HCT116 (cell line): ENCODE results near the gene SH3D21. TPM values are rescaled to one million over a fixed set of nuclear protein-coding genes. Genes with fewer than 3 reads are reported as not detected.

Experiments used
- ATAC-seq: fragments of 200-7000 bp; cut with Tn5 transposase; 2 replicates; pipeline ENCODE4 v1.9.1; 2020; ENCODE audit warnings: mild to moderate bottlenecking, moderate library complexity
- BruUV-seq: library from RNA; stranded (reverse); fragments of 400-500 nt; replicated peaks from 2 replicates; lab custom pipeline; 2021; lab: Mats Ljungman, UMichigan
- CTCF ChIA-PET: fragments of 300-600 bp; sonication (Branson Sonifier 250); formaldehyde crosslinking; loops from one replicate; lab custom pipeline; 2021; ENCODE audit warnings: antibody characterized with exemption; lab: Charles Lee
- POLR2A ChIA-PET: fragments of 300-600, 350-600 bp; sonication (Branson Sonifier 250); formaldehyde crosslinking; loops from one replicate; lab custom pipeline; 2021; ENCODE audit warnings: antibody characterized with exemption; lab: Charles Lee
- RAD21 ChIA-PET, 2 experiments: fragments of 300-600 bp; sonication (Branson Sonifier 250); formaldehyde crosslinking; loops; one replicate each; lab custom pipeline; 2023; ENCODE audit warnings: low total read pairs in 2 of 2; ENCODE audit not compliant: uncharacterized antibody in 2 of 2, unreplicated experiment in 2 of 2, low non-redundant PET in 1 of 2; lab: Charles Lee
- DNase-seq: peaks from one replicate; pipeline ENCODE4 v3.0.0-alpha.2; 2010; ENCODE audit warnings: low read depth, low spot score
- H2AFZ ChIP-seq: fragments of 200-600 bp; shearing (Covaris generic), sonication (generic); 2 replicates; pipeline ENCODE4 v1.6.1; 2017; ENCODE audit warnings: low read depth, mixed run types, mixed read lengths, antibody characterized with exemption, low read length; ENCODE audit not compliant: poor library complexity, severe bottlenecking
- H3K27ac ChIP-seq: 2 replicates; pipeline ENCODE4 v1.5.1; 2012; ENCODE audit warnings: low read depth, low read length
- H3K27me3 ChIP-seq: fragments of 200-600 bp; sonication (generic); 2 replicates; pipeline ENCODE4 v1.6.1; 2016; ENCODE audit warnings: mixed run types, low read length, mixed read lengths; ENCODE audit not compliant: insufficient read depth
- H3K36me3 ChIP-seq, 2 experiments: fragments of 200-500 bp in 1 of 2; fragments of 200-600 bp in 1 of 2; sonication (Bioruptor generic) in 1 of 2; sonication (generic) in 1 of 2; 2 replicates each; pipeline versions ENCODE4 v1.5.1 to v1.6.1; 2014 to 2016; ENCODE audit warnings: low read length in 2 of 2, inconsistent platforms in 1 of 2, mixed read lengths in 1 of 2, mixed run types in 1 of 2; ENCODE audit not compliant: insufficient read depth in 2 of 2, control insufficient read depth in 1 of 2
- H3K4me1 ChIP-seq, 2 experiments: fragments of 200-600 bp in 1 of 2; sonication (generic) in 1 of 2; 2 replicates each; pipeline versions ENCODE4 v1.5.1 to v1.6.1; 2012 to 2017; ENCODE audit warnings: low read length in 2 of 2, inconsistent platforms in 1 of 2, mild to moderate bottlenecking in 1 of 2, mixed read lengths in 1 of 2, mixed run types in 1 of 2, moderate library complexity in 1 of 2; ENCODE audit not compliant: insufficient read depth in 2 of 2, control insufficient read depth in 1 of 2
- H3K4me2 ChIP-seq: fragments of 200-600 bp; sonication (generic); 2 replicates; pipeline ENCODE4 v1.6.1; 2017; ENCODE audit warnings: mixed run types, low read length, mixed read lengths
- H3K4me3 ChIP-seq, 2 experiments: fragments of 200-600 bp in 1 of 2; sonication (generic) in 1 of 2; replicated peaks in 1 of 2; 2 replicates each; pipeline ENCODE4 v1.5.1; 2011 to 2016; ENCODE audit warnings: low read length in 2 of 2, control low read depth in 1 of 2, low read depth in 1 of 2, mild to moderate bottlenecking in 1 of 2, mixed read lengths in 1 of 2, mixed run types in 1 of 2
- H3K79me2 ChIP-seq: fragments of 200-600 bp; sonication (generic); 2 replicates; pipeline ENCODE4 v1.6.1; 2017; ENCODE audit warnings: mild to moderate bottlenecking, mixed run types, low read length, moderate library complexity, mixed read lengths; ENCODE audit not compliant: insufficient read depth
- H3K9ac ChIP-seq: fragments of 200-600 bp; sonication (generic); 2 replicates; pipeline ENCODE4 v1.6.1; 2016; ENCODE audit warnings: low read length, mixed read lengths
- H3K9me2 ChIP-seq: fragments of 200-600 bp; sonication (generic), shearing (Covaris generic); 2 replicates; pipeline ENCODE4 v1.6.1; 2017; ENCODE audit warnings: mixed run types, mild to moderate bottlenecking, moderate library complexity; ENCODE audit not compliant: insufficient read depth
- H3K9me3 ChIP-seq, 2 experiments: fragments of 200-500 bp in 1 of 2; fragments of 200-600 bp in 1 of 2; sonication (Bioruptor generic) in 1 of 2; sonication (generic) in 1 of 2; 2 replicates each; pipeline ENCODE4 v1.6.1; 2014 to 2017; ENCODE audit warnings: low read length in 2 of 2, mixed read lengths in 2 of 2, inconsistent platforms in 1 of 2, low read depth in 1 of 2, mild to moderate bottlenecking in 1 of 2, mixed run types in 1 of 2, moderate library complexity in 1 of 2; ENCODE audit not compliant: control insufficient read depth in 1 of 2, insufficient read depth in 1 of 2
- H4K20me1 ChIP-seq: fragments of 200-600 bp; sonication (generic), shearing (Covaris generic); 2 replicates; pipeline ENCODE4 v1.6.1; 2017; ENCODE audit warnings: mixed run types, mild to moderate bottlenecking, moderate library complexity; ENCODE audit not compliant: insufficient read depth
- EGR1 ChIP-seq: IDR thresholded peaks from 2 replicates; pipeline ENCODE4 v1.6.1; 2012; ENCODE audit warnings: low read depth
- POLR2AphosphoS5 ChIP-seq: IDR thresholded peaks from 2 replicates; pipeline ENCODE4 v1.6.1; 2011; ENCODE audit warnings: mild to moderate bottlenecking, low read depth, low read length, moderate library complexity
- RAD21 ChIP-seq: IDR thresholded peaks from 2 replicates; pipeline ENCODE4 v1.6.1; 2012; ENCODE audit warnings: low read depth, mild to moderate bottlenecking
- SIN3A ChIP-seq: IDR thresholded peaks from 2 replicates; pipeline ENCODE4 v1.6.1; 2012; ENCODE audit warnings: low read depth
- YY1 ChIP-seq: IDR thresholded peaks from 2 replicates; pipeline ENCODE4 v1.6.1; 2011; ENCODE audit warnings: low read length, low read depth, moderate library complexity, mild to moderate bottlenecking; ENCODE audit not compliant: insufficient replicate concordance; ENCODE audit errors: extremely low read depth
- intact Hi-C: fragments of 100-400 bp; cut with micrococcal nuclease; formaldehyde crosslinking; loops from 2 replicates; pipeline ENCODE4 v1.10.0; 2022
- total RNA-seq: library from RNA; stranded (reverse); gene quantifications from one replicate; pipeline ENCODE4 v1.2.1, GENCODE V29; 2021; ENCODE audit not compliant: unreplicated experiment
- TF ChIP-seq, protein P1 (sequence below), 3 experiments: fragments of 200-600 bp in 1 of 3; sonication (generic) in 1 of 3; IDR thresholded peaks in 2 of 3; conservative IDR thresholded peaks in 1 of 3; 2 replicates each; pipeline ENCODE4 v1.5.1; 2012 to 2017; ENCODE audit warnings: low read depth in 2 of 3, low read length in 2 of 3, antibody characterized with exemption in 1 of 3, borderline replicate concordance in 1 of 3, control low read depth in 1 of 3, mild to moderate bottlenecking in 1 of 3, mixed read lengths in 1 of 3, mixed run types in 1 of 3, moderate library complexity in 1 of 3; ENCODE audit not compliant: insufficient read depth in 1 of 3
- TF ChIP-seq, protein P2 (sequence below): IDR thresholded peaks from 2 replicates; pipeline ENCODE4 v1.6.1; 2012
- TF ChIP-seq, protein P3 (sequence below): IDR thresholded peaks from 2 replicates; pipeline ENCODE4 v1.6.1; 2012; ENCODE audit warnings: low read depth

Gene SH3D21
- total RNA-seq, 1 experiment from 2014 or later: 9.3 TPM

GRCh38 chr1:36339615-36340014, 33.4 kb downstream of the SH3D21 start:
- Histone ChIP-seq H3K9me3 (no peaks in the 10 kb centered on the region), H2AFZ (no peak overlapping the region), H4K20me1 (no peaks in the 10 kb centered on the region), H3K4me3 (no peak overlapping the region), H3K79me2 (no peaks in the 10 kb centered on the region), H3K36me3 (peaks cover 0 to 5% of the 10 kb centered on the region in 2 experiments; a peak in 1 of 4 replicates), H3K9me2 (no peaks in the 10 kb centered on the region), H3K27me3 (no peaks in the 10 kb centered on the region), H3K27ac (no peak overlapping the region), H3K4me1 (peaks cover 0 to 6% of the 10 kb centered on the region in 2 experiments; a peak in 1 of 4 replicates), H3K4me2 (no peak overlapping the region), H3K9ac (no peak overlapping the region)
- ATAC-seq (no peak), DNase-seq (no peak)
- ChIA-PET RAD21 (no interaction called here), CTCF (no interaction called here), POLR2A (no interaction called here)
- intact Hi-C loops: no loop called here
- BruUV-seq: TSS peak; percentile 27
- TF ChIP-seq, protein P1, sequence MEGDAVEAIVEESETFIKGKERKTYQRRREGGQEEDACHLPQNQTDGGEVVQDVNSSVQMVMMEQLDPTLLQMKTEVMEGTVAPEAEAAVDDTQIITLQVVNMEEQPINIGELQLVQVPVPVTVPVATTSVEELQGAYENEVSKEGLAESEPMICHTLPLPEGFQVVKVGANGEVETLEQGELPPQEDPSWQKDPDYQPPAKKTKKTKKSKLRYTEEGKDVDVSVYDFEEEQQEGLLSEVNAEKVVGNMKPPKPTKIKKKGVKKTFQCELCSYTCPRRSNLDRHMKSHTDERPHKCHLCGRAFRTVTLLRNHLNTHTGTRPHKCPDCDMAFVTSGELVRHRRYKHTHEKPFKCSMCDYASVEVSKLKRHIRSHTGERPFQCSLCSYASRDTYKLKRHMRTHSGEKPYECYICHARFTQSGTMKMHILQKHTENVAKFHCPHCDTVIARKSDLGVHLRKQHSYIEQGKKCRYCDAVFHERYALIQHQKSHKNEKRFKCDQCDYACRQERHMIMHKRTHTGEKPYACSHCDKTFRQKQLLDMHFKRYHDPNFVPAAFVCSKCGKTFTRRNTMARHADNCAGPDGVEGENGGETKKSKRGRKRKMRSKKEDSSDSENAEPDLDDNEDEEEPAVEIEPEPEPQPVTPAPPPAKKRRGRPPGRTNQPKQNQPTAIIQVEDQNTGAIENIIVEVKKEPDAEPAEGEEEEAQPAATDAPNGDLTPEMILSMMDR (IDR thresholded peaks at IDR 0.05 in 2 of 3, conservative IDR thresholded peaks at IDR 0.05 in 1 of 3; ENCODE audit: borderline replicate concordance in 1 of 3, insufficient read depth in 1 of 3, low read depth in 2 of 3, low read length in 2 of 3): no peak
- no peak for TF ChIP-seq EGR1

- Histone ChIP-seq H3K79me2 (no peaks in the 10 kb centered on the region), H3K9ac (no peak overlapping the region), H3K4me3 (no peak overlapping the region), H3K27ac (no peak overlapping the region), H3K4me2 (no peak overlapping the region), H2AFZ (no peak overlapping the region), H3K9me3 (no peaks in the 10 kb centered on the region), H3K27me3 (no peaks in the 10 kb centered on the region), H3K9me2 (no peaks in the 10 kb centered on the region), H4K20me1 (no peaks in the 10 kb centered on the region), H3K4me1 (peaks cover 0 to 6% of the 10 kb centered on the region in 2 experiments; a peak in 1 of 4 replicates), H3K36me3 (peaks cover 5% of the 10 kb centered on the region in 2 experiments; a peak in 2 of 4 replicates)
- ChIA-PET RAD21 (interaction anchor here (0.6 to 1.0 kb wide), 2 partner anchors 59 to 77 kb away, joined by 3 to 4 read pairs; no protein-coding TSS in a partner anchor), CTCF (interaction anchor here (0.6 to 1.9 kb wide), 6 partner anchors 9 to 192 kb away, joined by 3 to 8 read pairs (median 6); partner anchors contain the start of gene TRAPPC3), POLR2A (no interaction called here)
- ATAC-seq: no peak
- intact Hi-C loops: loop anchor here (1.0 kb wide), 1 partner anchor 80 kb away; no protein-coding TSS in a partner anchor
- DNase-seq: no peak
- BruUV-seq: no TSS peak
- TF ChIP-seq, protein P2, sequence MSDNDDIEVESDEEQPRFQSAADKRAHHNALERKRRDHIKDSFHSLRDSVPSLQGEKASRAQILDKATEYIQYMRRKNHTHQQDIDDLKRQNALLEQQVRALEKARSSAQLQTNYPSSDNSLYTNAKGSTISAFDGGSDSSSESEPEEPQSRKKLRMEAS: no peak
- no peak for TF ChIP-seq YY1
- TF ChIP-seq, protein P1 (IDR thresholded peaks at IDR 0.05 in 2 of 3, conservative IDR thresholded peaks at IDR 0.05 in 1 of 3; ENCODE audit: borderline replicate concordance in 1 of 3, insufficient read depth in 1 of 3, low read depth in 2 of 3, low read length in 2 of 3): no peak
- no peak; the same call in 1 of the 2 replicates for TF ChIP-seq POLR2AphosphoS5
- TF ChIP-seq SIN3A: no peak
- TF ChIP-seq, protein P3, sequence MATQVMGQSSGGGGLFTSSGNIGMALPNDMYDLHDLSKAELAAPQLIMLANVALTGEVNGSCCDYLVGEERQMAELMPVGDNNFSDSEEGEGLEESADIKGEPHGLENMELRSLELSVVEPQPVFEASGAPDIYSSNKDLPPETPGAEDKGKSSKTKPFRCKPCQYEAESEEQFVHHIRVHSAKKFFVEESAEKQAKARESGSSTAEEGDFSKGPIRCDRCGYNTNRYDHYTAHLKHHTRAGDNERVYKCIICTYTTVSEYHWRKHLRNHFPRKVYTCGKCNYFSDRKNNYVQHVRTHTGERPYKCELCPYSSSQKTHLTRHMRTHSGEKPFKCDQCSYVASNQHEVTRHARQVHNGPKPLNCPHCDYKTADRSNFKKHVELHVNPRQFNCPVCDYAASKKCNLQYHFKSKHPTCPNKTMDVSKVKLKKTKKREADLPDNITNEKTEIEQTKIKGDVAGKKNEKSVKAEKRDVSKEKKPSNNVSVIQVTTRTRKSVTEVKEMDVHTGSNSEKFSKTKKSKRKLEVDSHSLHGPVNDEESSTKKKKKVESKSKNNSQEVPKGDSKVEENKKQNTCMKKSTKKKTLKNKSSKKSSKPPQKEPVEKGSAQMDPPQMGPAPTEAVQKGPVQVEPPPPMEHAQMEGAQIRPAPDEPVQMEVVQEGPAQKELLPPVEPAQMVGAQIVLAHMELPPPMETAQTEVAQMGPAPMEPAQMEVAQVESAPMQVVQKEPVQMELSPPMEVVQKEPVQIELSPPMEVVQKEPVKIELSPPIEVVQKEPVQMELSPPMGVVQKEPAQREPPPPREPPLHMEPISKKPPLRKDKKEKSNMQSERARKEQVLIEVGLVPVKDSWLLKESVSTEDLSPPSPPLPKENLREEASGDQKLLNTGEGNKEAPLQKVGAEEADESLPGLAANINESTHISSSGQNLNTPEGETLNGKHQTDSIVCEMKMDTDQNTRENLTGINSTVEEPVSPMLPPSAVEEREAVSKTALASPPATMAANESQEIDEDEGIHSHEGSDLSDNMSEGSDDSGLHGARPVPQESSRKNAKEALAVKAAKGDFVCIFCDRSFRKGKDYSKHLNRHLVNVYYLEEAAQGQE: no peak
- no peak for TF ChIP-seq RAD21
Measured at GRCh38 chr1:36341626-36342320, 35.6 kb downstream of the SH3D21 start.
